Thoracic aorta (tissue), 2 donors: ENCODE data around the gene ZFP14. TPM values are rescaled to one million over a fixed set of nuclear protein-coding genes. Genes with fewer than 3 reads are reported as not detected.

Experiments
- ATAC-seq: fragments of 150-250 bp; one replicate; pipeline ENCODE4 v1.8.0; 2017; ENCODE audit warnings: low read depth; ENCODE audit not compliant: insufficient number of reproducible peaks, low FRiP score
- DNase-seq: peaks from one replicate; pipeline ENCODE4 v3.0.0-alpha.2; 2020; ENCODE audit warnings: low spot score
- H3K27ac ChIP-seq, 2 donors: fragments of 200-600 bp; sonication (generic); 1 replicate in 1 of 2; 2 replicates in 1 of 2; pipeline ENCODE4 v1.5.1; 2016; ENCODE audit warnings: mild to moderate bottlenecking in 2 of 2, moderate library complexity in 2 of 2
- H3K27me3 ChIP-seq: fragments of 200-600 bp; sonication (generic); replicated peaks from 2 replicates; pipeline ENCODE4 v1.6.0; 2016; ENCODE audit warnings: mild to moderate bottlenecking; ENCODE audit not compliant: insufficient read depth
- H3K36me3 ChIP-seq: fragments of 200-600 bp; sonication (generic); one replicate; pipeline ENCODE4 v1.5.1; 2016
- H3K4me1 ChIP-seq, 2 donors: fragments of 200-600 bp; sonication (generic); 1 replicate in 1 of 2; 2 replicates in 1 of 2; pipeline versions ENCODE4 v1.5.1 to v1.6.0; 2016; ENCODE audit warnings: low read depth in 2 of 2, mild to moderate bottlenecking in 1 of 2; ENCODE audit not compliant: control insufficient read depth in 1 of 2
- H3K4me3 ChIP-seq: fragments of 200-600 bp; sonication (generic); 2 replicates; pipeline ENCODE4 v1.5.1; 2016; ENCODE audit warnings: mild to moderate bottlenecking
- H3K9me3 ChIP-seq: fragments of 200-600 bp; sonication (generic); 2 replicates; pipeline ENCODE4 v1.5.1; 2016
- total RNA-seq, 2 donors: library from RNA; depleted of rRNA; stranded (reverse); fragments of >200 nt; gene quantifications; one replicate each; pipeline versions ENCODE4 v1.1.0 to v1.2.3, GENCODE V29; 2016
- TF ChIP-seq, protein P1 (sequence below): fragments of 200-600 bp; sonication (generic); IDR thresholded peaks from one replicate; pipeline ENCODE4 v1.5.1; 2019; ENCODE audit warnings: antibody characterized with exemption

Gene ZFP14
- total RNA-seq, 2 donors from 2014 or later: 4.1 to 4.2 TPM

DNA sequence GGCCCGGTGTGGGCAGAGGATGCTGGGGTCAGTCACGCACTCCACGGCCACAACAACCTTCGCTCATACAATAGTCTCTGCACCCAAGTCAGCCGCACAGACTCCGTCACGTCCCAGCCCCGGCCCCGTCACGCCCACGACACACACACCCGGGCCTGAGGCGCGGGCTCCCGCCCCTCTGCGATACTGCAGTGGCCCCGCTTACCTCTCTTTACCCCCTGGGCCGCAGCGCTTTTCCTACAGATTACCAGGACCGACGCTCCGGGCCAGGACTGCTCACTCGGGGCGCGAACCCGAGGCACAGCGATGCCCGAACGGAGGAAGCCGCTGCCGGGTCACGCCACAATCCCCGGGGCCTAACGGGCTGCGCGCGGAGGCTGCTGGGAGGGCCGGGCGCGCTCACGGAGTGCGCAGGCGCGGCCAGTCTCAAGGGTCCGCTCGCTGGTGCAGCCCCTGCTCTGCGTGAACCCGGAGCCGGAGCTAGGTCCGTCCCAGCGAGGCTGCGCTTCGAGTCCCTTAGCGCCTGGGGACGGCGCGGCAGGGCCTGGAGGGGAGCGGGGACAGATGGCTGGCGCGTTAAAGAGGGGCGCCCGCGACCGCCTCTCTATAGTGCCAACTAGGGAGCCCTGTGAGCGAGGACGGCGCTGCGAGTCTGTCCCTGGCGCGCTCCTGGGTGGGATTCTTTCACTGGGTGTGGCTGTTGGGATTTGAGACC, 39.4 kb upstream of the ZFP14 start, which contains the start of gene ZFP82:
ZFP82 (minus strand) TSS at position 358 of the 715 bp plus-strand sequence. CDS start 8,855 bp downstream, outside the sequence.
- TF ChIP-seq, protein P1, sequence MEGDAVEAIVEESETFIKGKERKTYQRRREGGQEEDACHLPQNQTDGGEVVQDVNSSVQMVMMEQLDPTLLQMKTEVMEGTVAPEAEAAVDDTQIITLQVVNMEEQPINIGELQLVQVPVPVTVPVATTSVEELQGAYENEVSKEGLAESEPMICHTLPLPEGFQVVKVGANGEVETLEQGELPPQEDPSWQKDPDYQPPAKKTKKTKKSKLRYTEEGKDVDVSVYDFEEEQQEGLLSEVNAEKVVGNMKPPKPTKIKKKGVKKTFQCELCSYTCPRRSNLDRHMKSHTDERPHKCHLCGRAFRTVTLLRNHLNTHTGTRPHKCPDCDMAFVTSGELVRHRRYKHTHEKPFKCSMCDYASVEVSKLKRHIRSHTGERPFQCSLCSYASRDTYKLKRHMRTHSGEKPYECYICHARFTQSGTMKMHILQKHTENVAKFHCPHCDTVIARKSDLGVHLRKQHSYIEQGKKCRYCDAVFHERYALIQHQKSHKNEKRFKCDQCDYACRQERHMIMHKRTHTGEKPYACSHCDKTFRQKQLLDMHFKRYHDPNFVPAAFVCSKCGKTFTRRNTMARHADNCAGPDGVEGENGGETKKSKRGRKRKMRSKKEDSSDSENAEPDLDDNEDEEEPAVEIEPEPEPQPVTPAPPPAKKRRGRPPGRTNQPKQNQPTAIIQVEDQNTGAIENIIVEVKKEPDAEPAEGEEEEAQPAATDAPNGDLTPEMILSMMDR: no peak
- H3K36me3 ChIP-seq: peaks cover under 1% of the 10 kb centered on the region
- DNase-seq: no peak
- peaks cover 8 to 10% of the 10 kb centered on the region in 2 donors for H3K4me1 ChIP-seq
- H3K4me3 ChIP-seq: peak within 1 kb of the TSS; percentile 80
- peaks cover 6% of the 10 kb centered on the region for H3K9me3 ChIP-seq
- ATAC-seq: peak; percentile 46
- H3K27ac ChIP-seq: peak within 1 kb of the TSS; percentile 61 to 85
- no peaks in the 10 kb centered on the region for H3K27me3 ChIP-seq

GRCh38 chr19:36417752-36418286, 38.8 kb upstream of the ZFP14 start:
- Histone ChIP-seq H3K36me3 (peaks cover 5% of the 10 kb centered on the region), H3K4me3 (peak overlapping the region; percentile 80)
- no peak for DNase-seq

DNA sequence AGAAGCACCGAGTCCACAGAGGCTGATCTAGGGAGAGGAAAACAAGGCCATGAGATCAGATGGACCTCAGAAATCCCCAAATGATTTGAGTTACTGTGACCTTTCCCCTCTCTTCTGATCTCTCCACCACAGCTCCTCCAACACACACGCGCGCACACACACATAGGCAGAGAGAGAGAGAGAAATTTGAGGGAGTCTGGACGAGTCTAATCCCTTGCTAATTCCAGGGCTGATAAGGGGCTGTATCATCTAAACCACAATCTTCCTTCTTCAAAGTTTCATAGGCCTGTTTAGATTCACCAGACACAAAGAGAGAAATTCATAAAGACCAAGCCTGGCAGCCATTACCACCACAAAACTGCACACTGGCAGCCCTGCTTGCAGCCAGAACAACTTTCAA, 30.8 kb upstream of the ZFP14 start:
- no peak overlapping the region for H3K27ac ChIP-seq
- ATAC-seq: no peak
- no peak for DNase-seq
- H3K9me3 ChIP-seq: peaks cover 11% of the 10 kb centered on the region
- H3K27me3 ChIP-seq: no peaks in the 10 kb centered on the region
- H3K4me3 ChIP-seq: no peak overlapping the region
- TF ChIP-seq, protein P1: no peak
- peaks cover 46% of the 10 kb centered on the region for H3K36me3 ChIP-seq
- H3K4me1 ChIP-seq: no peaks in the 10 kb centered on the region

More at GRCh38 chr19:36417752-36418286, 38.8 kb upstream of the ZFP14 start:
- TF ChIP-seq, protein P1: no peak
- ATAC-seq: no peak
- Histone ChIP-seq H3K9me3 (peaks cover 6% of the 10 kb centered on the region), H3K4me1 (peaks cover 8 to 10% of the 10 kb centered on the region in 2 donors), H3K27me3 (no peaks in the 10 kb centered on the region), H3K27ac (peak overlapping the region; percentile 61 to 85)

GRCh38 chr19:36408101-36408500, 29.1 kb upstream of the ZFP14 start:
- no peaks in the 10 kb centered on the region for H3K27me3 ChIP-seq
- peaks cover 55% of the 10 kb centered on the region for H3K36me3 ChIP-seq
- H3K4me3 ChIP-seq: no peak overlapping the region
- no peaks in the 10 kb centered on the region for H3K4me1 ChIP-seq
- DNase-seq (no peak), ATAC-seq (no peak)
- H3K9me3 ChIP-seq: peaks cover 7% of the 10 kb centered on the region
- TF ChIP-seq, protein P1: no peak
- H3K27ac ChIP-seq: no peak overlapping the region

DNA sequence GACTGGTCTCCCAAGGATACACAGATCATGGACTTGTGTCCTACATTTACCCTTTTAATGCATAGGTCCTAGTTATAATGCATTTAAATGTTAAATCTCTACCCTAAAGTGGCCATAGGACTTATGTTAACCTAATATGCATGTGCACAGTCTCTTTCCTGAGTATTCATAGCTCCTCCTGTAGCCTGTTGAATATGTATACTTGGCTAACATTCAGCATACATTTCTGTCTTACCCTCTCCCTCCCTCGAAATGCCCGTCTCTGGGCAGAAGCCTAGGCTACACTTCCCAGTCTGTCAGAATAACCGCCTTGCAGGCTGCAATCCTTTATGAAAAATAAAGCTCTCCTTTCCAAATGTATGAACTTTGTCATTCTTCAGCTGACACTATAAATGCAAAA, 25.5 kb upstream of the ZFP14 start:
- ATAC-seq: no peak

More for the DNA sequence above, 25.5 kb upstream of the ZFP14 start:
- no peak for DNase-seq
- TF ChIP-seq, protein P1: no peak
- Histone ChIP-seq H3K36me3 (peaks cover 71% of the 10 kb centered on the region), H3K27me3 (no peaks in the 10 kb centered on the region), H3K27ac (no peak overlapping the region), H3K4me1 (no peaks in the 10 kb centered on the region), H3K4me3 (no peak overlapping the region), H3K9me3 (peaks cover 14% of the 10 kb centered on the region)
